Measurements from ENCODE around the gene DNMT3B. TPM values are rescaled to one million over a fixed set of nuclear protein-coding genes. Genes with fewer than 3 reads are reported as not detected.
A peak's percentile ranks its signal among the peaks of the same experiment; 100 is the strongest.
"Not testable (repeated sequence)": the region's sequence is repeated elsewhere in the genome, so short reads cannot be mapped to it uniquely, and the experiment has no call there.

The DNMT3B gene
- 348 TPM for polyA plus RNA-seq (2013, experiment 1 of 2)
- 271 TPM for polyA plus RNA-seq (2013, experiment 2 of 2)

GRCh38 chr20:32761831-32762753 lies at the start of gene DNMT3B:
Gene DNMT3B (plus strand): TSS chr20:32762385. CDS start chr20:32780324, 17,939 bp downstream.
- Histone ChIP-seq H3K36me3 (ENCODE audit: insufficient read depth, low read length) (peaks cover 32% of the 10 kb centered on the region), H3K4me3 (ENCODE audit: low read length) (peak within 1 kb of the TSS; percentile 93), H3K9ac (ENCODE audit: low read depth, low read length) (peak within 1 kb of the TSS; percentile 85), H3K27me3 (ENCODE audit: insufficient read depth, low read length) (no peaks in the 10 kb centered on the region), H3K4me1 (ENCODE audit: insufficient read depth, low read length) (peaks cover 28% of the 10 kb centered on the region), H3K27ac (ENCODE audit: low read depth, low read length) (peak within 1 kb of the TSS; percentile 93), H3K9me3 (ENCODE audit: insufficient read depth, low read depth, low read length) (no peaks in the 10 kb centered on the region)
- WGBS: under 1% methylated on average over 90 of the region's 92 CpGs

GRCh38 chr20:32718749-32719348 lies 43.3 kb upstream of the DNMT3B start:
- Histone ChIP-seq H3K4me3 (ENCODE audit: low read length) (no peak overlapping the region), H3K27ac (ENCODE audit: low read depth, low read length) (no peak overlapping the region), H3K4me1 (ENCODE audit: insufficient read depth, low read length) (no peaks in the 10 kb centered on the region), H3K27me3 (ENCODE audit: insufficient read depth, low read length) (no peaks in the 10 kb centered on the region), H3K9me3 (ENCODE audit: insufficient read depth, low read depth, low read length) (no peaks in the 10 kb centered on the region), H3K9ac (ENCODE audit: low read depth, low read length) (no peak overlapping the region), H3K36me3 (ENCODE audit: insufficient read depth, low read length) (peaks cover 45% of the 10 kb centered on the region)
- WGBS: 90% methylated on average over 3 of the region's 3 CpGs

- Histone ChIP-seq H3K9ac (ENCODE audit: low read depth, low read length) (no peak overlapping the region), H3K4me3 (ENCODE audit: low read length) (no peak overlapping the region), H3K4me1 (ENCODE audit: insufficient read depth, low read length) (peaks cover 7% of the 10 kb centered on the region; the same call in 1 of the 2 replicates), H3K36me3 (ENCODE audit: insufficient read depth, low read length) (peaks cover 47% of the 10 kb centered on the region), H3K27me3 (ENCODE audit: insufficient read depth, low read length) (no peaks in the 10 kb centered on the region), H3K27ac (ENCODE audit: low read depth, low read length) (no peak overlapping the region; the same call in 1 of the 2 replicates), H3K9me3 (ENCODE audit: insufficient read depth, low read depth, low read length) (peaks cover 2% of the 10 kb centered on the region; the same call in 1 of the 2 replicates)
- WGBS: 83% methylated on average over 7 of the region's 7 CpGs
Measured at GRCh38 chr20:32727683-32728082, 34.5 kb upstream of the DNMT3B start.

GRCh38 chr20:32728435-32728834 lies 33.8 kb upstream of the DNMT3B start:
- H3K27me3 ChIP-seq (ENCODE audit: insufficient read depth, low read length); H3K27ac ChIP-seq (ENCODE audit: low read depth, low read length); H3K4me1 ChIP-seq (ENCODE audit: insufficient read depth, low read length); H3K4me3 ChIP-seq (ENCODE audit: low read length); H3K9ac ChIP-seq (ENCODE audit: low read depth, low read length); H3K9me3 ChIP-seq (ENCODE audit: insufficient read depth, low read depth, low read length): not testable (repeated sequence)
- WGBS: 91% methylated on average over 6 of the region's 6 CpGs
- peaks cover 47% of the 10 kb centered on the region for H3K36me3 ChIP-seq (ENCODE audit: insufficient read depth, low read length)

GRCh38 chr20:32729334-32729733 lies 32.9 kb upstream of the DNMT3B start:
- H3K9ac ChIP-seq (ENCODE audit: low read depth, low read length); H3K4me3 ChIP-seq (ENCODE audit: low read length); H3K27ac ChIP-seq (ENCODE audit: low read depth, low read length); H3K9me3 ChIP-seq (ENCODE audit: insufficient read depth, low read depth, low read length); H3K27me3 ChIP-seq (ENCODE audit: insufficient read depth, low read length); H3K4me1 ChIP-seq (ENCODE audit: insufficient read depth, low read length): not testable (repeated sequence)
- peaks cover 47% of the 10 kb centered on the region for H3K36me3 ChIP-seq (ENCODE audit: insufficient read depth, low read length)
- WGBS: 94% methylated on average over 5 of the region's 5 CpGs

GRCh38 chr20:32731882-32732266 lies 30.3 kb upstream of the DNMT3B start:
- WGBS: 96% methylated on average over 4 of the region's 4 CpGs
- H3K9me3 ChIP-seq (ENCODE audit: insufficient read depth, low read depth, low read length): no peaks in the 10 kb centered on the region
- no peak overlapping the region for H3K9ac ChIP-seq (ENCODE audit: low read depth, low read length)
- H3K27me3 ChIP-seq (ENCODE audit: insufficient read depth, low read length): no peaks in the 10 kb centered on the region
- H3K36me3 ChIP-seq (ENCODE audit: insufficient read depth, low read length): peaks cover 26% of the 10 kb centered on the region
- peak overlapping the region; percentile 46; the same call in 1 of the 2 replicates for H3K27ac ChIP-seq (ENCODE audit: low read depth, low read length)
- peaks cover 7% of the 10 kb centered on the region; the same call in 1 of the 2 replicates for H3K4me1 ChIP-seq (ENCODE audit: insufficient read depth, low read length)
- no peak overlapping the region for H3K4me3 ChIP-seq (ENCODE audit: low read length)

GRCh38 chr20:32737371-32738223 lies 24.6 kb upstream of the DNMT3B start:
- no peaks in the 10 kb centered on the region for H3K9me3 ChIP-seq (ENCODE audit: insufficient read depth, low read depth, low read length)
- no peak overlapping the region for H3K9ac ChIP-seq (ENCODE audit: low read depth, low read length)
- H3K27ac ChIP-seq (ENCODE audit: low read depth, low read length): no peak overlapping the region
- peaks cover 5% of the 10 kb centered on the region for H3K4me1 ChIP-seq (ENCODE audit: insufficient read depth, low read length)
- no peak overlapping the region for H3K4me3 ChIP-seq (ENCODE audit: low read length)
- WGBS: 85% methylated on average over 6 of the region's 7 CpGs
- H3K36me3 ChIP-seq (ENCODE audit: insufficient read depth, low read length): peaks cover 2% of the 10 kb centered on the region; the same call in 1 of the 2 replicates
- no peaks in the 10 kb centered on the region for H3K27me3 ChIP-seq (ENCODE audit: insufficient read depth, low read length)

- Histone ChIP-seq H3K9ac (ENCODE audit: low read depth, low read length) (no peak overlapping the region), H3K4me1 (ENCODE audit: insufficient read depth, low read length) (peaks cover 14% of the 10 kb centered on the region), H3K27ac (ENCODE audit: low read depth, low read length) (no peak overlapping the region), H3K9me3 (ENCODE audit: insufficient read depth, low read depth, low read length) (no peaks in the 10 kb centered on the region), H3K4me3 (ENCODE audit: low read length) (no peak overlapping the region), H3K27me3 (ENCODE audit: insufficient read depth, low read length) (no peaks in the 10 kb centered on the region; the same call in 1 of the 2 replicates), H3K36me3 (ENCODE audit: insufficient read depth, low read length) (peaks cover 2% of the 10 kb centered on the region; the same call in 1 of the 2 replicates)
- WGBS: 95% methylated on average over 5 of the region's 5 CpGs
Measured at GRCh38 chr20:32741151-32741550, 21.0 kb upstream of the DNMT3B start.

GRCh38 chr20:32742322-32743236 lies 19.6 kb upstream of the DNMT3B start:
- no peak overlapping the region for H3K27ac ChIP-seq (ENCODE audit: low read depth, low read length)
- peaks cover 17% of the 10 kb centered on the region for H3K4me1 ChIP-seq (ENCODE audit: insufficient read depth, low read length)
- peak overlapping the region; percentile 74 for H3K4me3 ChIP-seq (ENCODE audit: low read length)
- H3K36me3 ChIP-seq (ENCODE audit: insufficient read depth, low read length): peaks cover 2% of the 10 kb centered on the region; the same call in 1 of the 2 replicates
- H3K27me3 ChIP-seq (ENCODE audit: insufficient read depth, low read length): no peaks in the 10 kb centered on the region; the same call in 1 of the 2 replicates
- 5% methylated on average over 24 of the region's 25 CpGs for WGBS
- peak overlapping the region; percentile 72 for H3K9ac ChIP-seq (ENCODE audit: low read depth, low read length)
- H3K9me3 ChIP-seq (ENCODE audit: insufficient read depth, low read depth, low read length): no peaks in the 10 kb centered on the region

Data from HUES64 (cell line).